BJ (cell line): ENCODE results near the gene OBSCN. TPM values are rescaled to one million over a fixed set of nuclear protein-coding genes. Genes with fewer than 3 reads are reported as not detected.

Experiments used
- CTCF ChIA-PET: fragments of 350-600 bp; formaldehyde crosslinking; extraction: SDS; loops from one replicate; lab custom pipeline; 2021; ENCODE audit warnings: antibody characterized with exemption, inconsistent platforms; lab: Yijun Ruan, JAX
- POLR2A ChIA-PET: fragments of 300-600 bp; sonication (Branson Sonifier 250); formaldehyde crosslinking; extraction: SDS; loops from one replicate; lab custom pipeline; 2021; ENCODE audit warnings: antibody characterized with exemption; lab: Charles Lee
- DNase-seq: peaks from one replicate; pipeline ENCODE4 v3.0.0-alpha.2; 2011; ENCODE audit warnings: low read depth
- H3K27me3 ChIP-seq: 2 replicates; pipeline ENCODE4 v1.6.0; 2011; ENCODE audit warnings: low read length; ENCODE audit not compliant: control insufficient read depth, insufficient read depth
- H3K36me3 ChIP-seq: 2 replicates; pipeline ENCODE4 v1.5.1; 2011; ENCODE audit warnings: low read length; ENCODE audit not compliant: control insufficient read depth, insufficient read depth
- H3K4me3 ChIP-seq: 2 replicates; pipeline ENCODE4 v1.5.1; 2011; ENCODE audit warnings: low read depth, mild to moderate bottlenecking, control low read depth, low read length
- CTCF ChIP-seq: IDR thresholded peaks from 2 replicates; pipeline ENCODE4 v1.5.1; 2011; ENCODE audit warnings: low read depth, mild to moderate bottlenecking, control low read depth, inconsistent platforms, low read length, moderate library complexity; ENCODE audit not compliant: insufficient read depth
- polyA plus RNA-seq: library from polyadenylated mRNA; depleted of rRNA; stranded (reverse); fragments of >200 nt; gene quantifications from 2 replicates; pipeline ENCODE4 v1.2.3, GENCODE V29; 2011

The OBSCN gene
- polyA plus RNA-seq, 1 experiment: 2.9 TPM

DNA sequence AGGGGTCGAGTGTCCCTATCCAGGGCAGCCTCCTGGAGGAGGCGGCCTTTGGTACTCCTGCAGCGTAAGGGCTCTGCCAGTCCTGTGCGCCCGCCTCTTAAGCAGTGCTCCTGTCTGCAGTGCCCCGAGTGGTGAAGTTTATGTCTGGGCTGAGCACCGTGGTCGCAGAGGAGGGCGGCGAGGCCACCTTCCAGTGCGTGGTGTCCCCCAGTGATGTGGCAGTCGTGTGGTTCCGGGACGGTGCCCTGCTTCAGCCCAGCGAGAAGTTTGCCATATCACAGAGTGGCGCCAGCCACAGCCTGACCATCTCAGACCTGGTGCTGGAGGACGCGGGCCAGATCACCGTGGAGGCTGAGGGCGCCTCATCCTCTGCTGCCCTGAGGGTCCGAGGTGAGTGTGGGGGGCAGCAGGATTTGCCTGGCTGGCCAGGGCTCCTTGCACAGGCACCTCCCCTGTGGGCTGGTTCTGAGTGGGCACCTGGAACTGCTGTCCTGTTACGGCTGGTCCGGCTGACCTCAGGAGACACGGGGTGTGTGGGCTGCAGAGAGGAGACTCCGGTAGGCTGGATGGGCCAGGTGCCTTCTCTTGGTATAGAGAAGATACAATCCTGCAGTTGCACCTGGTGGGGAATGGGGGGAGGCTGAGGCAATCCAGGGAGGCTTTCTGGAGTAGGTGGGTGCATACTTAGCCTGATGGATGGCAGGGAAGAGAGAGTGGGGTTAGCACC is 66.8 kb downstream of the OBSCN start:
- H3K36me3 ChIP-seq: no peaks in the 10 kb centered on the region; the same call in none of the 2 replicates
- no peak for DNase-seq
- no peak for TF ChIP-seq CTCF
- no peak overlapping the region for H3K4me3 ChIP-seq
- CTCF ChIA-PET: interaction anchor here (0.9 to 1.6 kb wide), 3 partner anchors 8 to 61 kb away, joined by 3 to 4 read pairs (median 3); no protein-coding TSS in a partner anchor
- no peaks in the 10 kb centered on the region for H3K27me3 ChIP-seq
- POLR2A ChIA-PET: interaction anchor here (1.0 kb wide), 1 partner anchor 11 kb away, joined by 4 read pairs; no protein-coding TSS in a partner anchor

DNA sequence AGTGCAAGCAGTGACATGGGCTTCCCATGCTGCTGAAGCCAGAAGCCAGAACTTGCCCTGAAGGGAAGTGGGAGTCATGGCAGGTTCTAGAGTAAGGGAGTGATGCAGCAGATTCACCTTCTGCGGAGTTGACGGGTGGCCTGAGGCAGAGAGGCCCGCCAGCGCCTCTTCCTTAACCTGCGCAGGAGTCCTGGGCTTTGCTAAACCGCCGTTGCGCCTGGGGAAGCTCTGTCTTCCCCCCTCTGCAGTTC is 67.3 kb downstream of the OBSCN start:
- POLR2A ChIA-PET: interaction anchor here (1.0 kb wide), 1 partner anchor 10 kb away, joined by 4 read pairs; no protein-coding TSS in a partner anchor
- CTCF ChIA-PET: interaction anchor here (1.2 to 1.6 kb wide), 2 partner anchors 9 to 61 kb away, joined by 3 to 4 read pairs; no protein-coding TSS in a partner anchor
- no peak for TF ChIP-seq CTCF

DNA sequence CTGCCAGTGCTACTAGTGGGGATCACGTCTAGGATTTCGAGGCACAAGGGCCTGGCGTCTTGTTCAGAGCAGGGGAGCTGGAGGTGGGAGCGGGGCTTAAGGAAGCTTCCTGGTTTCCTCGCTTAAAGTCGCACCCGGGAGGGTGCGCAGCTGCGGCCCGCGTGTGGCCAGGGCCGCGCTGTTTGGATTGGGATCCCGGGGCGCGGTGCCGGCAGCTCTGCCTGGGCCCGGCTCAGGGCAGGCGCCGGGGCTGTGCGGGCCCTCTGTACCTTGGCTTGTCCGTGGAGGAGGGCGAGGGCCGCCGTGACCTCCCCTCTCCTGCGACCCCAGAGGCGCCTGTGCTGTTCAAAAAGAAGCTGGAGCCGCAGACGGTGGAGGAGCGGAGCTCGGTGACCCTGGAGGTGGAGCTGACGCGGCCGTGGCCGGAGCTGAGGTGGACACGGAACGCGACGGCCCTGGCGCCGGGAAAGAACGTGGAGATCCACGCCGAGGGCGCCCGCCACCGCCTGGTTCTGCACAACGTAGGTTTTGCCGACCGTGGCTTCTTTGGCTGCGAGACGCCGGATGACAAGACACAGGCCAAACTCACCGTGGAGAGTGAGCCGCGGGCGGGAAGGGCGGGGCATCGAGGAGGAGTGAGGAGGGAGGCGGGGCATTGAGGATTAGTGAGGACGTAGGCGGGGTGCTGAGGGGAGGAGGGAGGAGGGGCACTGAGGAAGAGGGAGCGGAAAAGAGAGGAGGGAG is 67.8 kb downstream of the OBSCN start:
- Histone ChIP-seq H3K36me3 (peaks cover 5% of the 10 kb centered on the region), H3K27me3 (no peaks in the 10 kb centered on the region), H3K4me3 (peak overlapping the region; percentile 62)
- ChIA-PET POLR2A (interaction anchor here (1.0 kb wide), 1 partner anchor 10 kb away, joined by 4 read pairs; no protein-coding TSS in a partner anchor), CTCF (interaction anchor here (0.7 to 1.6 kb wide), 4 partner anchors 10 to 166 kb away, joined by 3 to 4 read pairs (median 3); no protein-coding TSS in a partner anchor)
- DNase-seq: peak; percentile 37
- TF ChIP-seq CTCF: no peak

More for the DNA sequence above, 67.3 kb downstream of the OBSCN start:
- Histone ChIP-seq H3K4me3 (peak overlapping the region; percentile 62), H3K27me3 (no peaks in the 10 kb centered on the region), H3K36me3 (peaks cover 3% of the 10 kb centered on the region)
- DNase-seq: no peak

GRCh38 chr1:228276174-228276831 is 68.5 kb downstream of the OBSCN start:
- no peak for TF ChIP-seq CTCF
- POLR2A ChIA-PET: no interaction called here
- no peaks in the 10 kb centered on the region for H3K27me3 ChIP-seq

More at GRCh38 chr1:228276174-228276831, 68.5 kb downstream of the OBSCN start:
- Histone ChIP-seq H3K36me3 (peaks cover 8% of the 10 kb centered on the region), H3K4me3 (peak overlapping the region; percentile 62)
- DNase-seq: no peak
- CTCF ChIA-PET: interaction anchor here (0.7 to 1.6 kb wide), 4 partner anchors 10 to 166 kb away, joined by 3 to 4 read pairs (median 3); no protein-coding TSS in a partner anchor
